ENCODE results near the gene COQ9.

The COQ9 gene

DNA sequence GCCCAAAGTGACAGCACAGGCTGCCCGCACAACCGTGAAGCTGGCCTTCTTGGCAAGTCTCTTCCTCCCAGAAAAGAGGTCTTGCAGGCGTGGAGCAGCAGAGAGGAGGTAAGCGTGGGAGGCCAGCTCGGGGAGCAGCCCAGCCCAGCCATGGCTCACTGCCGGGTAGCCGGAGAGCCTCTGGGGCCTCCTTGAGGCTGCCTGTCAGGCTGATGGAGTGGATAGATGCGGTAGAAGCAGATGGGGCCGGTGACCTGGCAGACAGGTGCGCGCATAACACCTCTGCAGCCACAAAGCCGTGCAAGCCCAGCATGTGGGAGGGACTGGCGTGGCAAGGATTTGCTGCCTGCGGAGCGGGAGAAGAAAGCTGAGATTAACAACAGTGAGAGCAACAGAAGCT, 56.1 kb downstream of the COQ9 start:
- Mint-ChIP-seq H3K27ac (no peak overlapping the region), H3K27me3 (no peaks in the 10 kb centered on the region), H3K4me1 (ENCODE audit: low read depth) (no peaks in the 10 kb centered on the region), H3K4me3 (no peak overlapping the region), H3K36me3 (ENCODE audit: low read depth) (no peaks in the 10 kb centered on the region), H3K9me3 (no peaks in the 10 kb centered on the region)

DNA sequence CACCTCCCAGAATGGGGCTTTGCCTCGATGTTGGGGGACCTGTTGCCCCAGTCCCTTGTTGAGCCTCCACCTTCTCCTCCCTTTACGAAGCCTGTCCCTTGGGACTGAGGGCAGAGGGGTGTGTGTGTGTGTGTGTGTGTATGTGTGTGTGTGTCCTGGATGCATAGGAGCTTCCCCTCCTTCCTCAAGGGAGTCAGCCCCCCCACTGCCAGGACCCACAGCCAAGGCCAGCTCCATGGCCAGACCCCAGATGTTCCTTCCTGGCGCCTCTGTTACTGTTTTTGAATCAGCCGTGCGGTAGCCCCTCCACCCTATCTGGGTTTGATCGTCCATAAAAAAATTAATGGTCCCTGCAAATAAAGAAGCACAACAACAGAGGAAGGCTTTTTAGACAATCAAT, 56.7 kb downstream of the COQ9 start:
- Mint-ChIP-seq H3K4me1 (ENCODE audit: low read depth) (no peaks in the 10 kb centered on the region), H3K4me3 (no peak overlapping the region), H3K36me3 (ENCODE audit: low read depth) (no peaks in the 10 kb centered on the region), H3K9me3 (no peaks in the 10 kb centered on the region), H3K27ac (no peak overlapping the region), H3K27me3 (no peaks in the 10 kb centered on the region)

DNA sequence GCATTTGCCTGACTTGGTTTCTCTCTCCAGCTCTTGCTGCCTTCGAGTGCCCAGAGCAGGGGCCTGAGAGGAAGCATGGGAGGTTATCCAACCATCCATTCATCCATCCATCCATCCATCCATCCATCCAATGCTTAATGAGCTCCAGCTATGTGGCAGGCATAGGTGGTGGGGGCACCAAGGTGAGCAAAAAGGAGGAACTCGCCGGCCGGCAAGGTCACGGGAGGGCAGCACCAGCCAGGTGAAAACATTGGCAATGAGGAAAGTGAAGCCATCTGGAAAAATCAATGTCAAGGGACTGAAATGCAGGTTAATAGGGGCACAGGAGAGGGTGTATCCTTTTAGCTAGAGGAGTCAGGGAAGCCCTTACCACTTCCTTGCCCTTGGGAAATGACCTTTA, 57.2 kb downstream of the COQ9 start:
- Mint-ChIP-seq H3K4me1 (ENCODE audit: low read depth) (no peaks in the 10 kb centered on the region), H3K9me3 (no peaks in the 10 kb centered on the region), H3K36me3 (ENCODE audit: low read depth) (no peaks in the 10 kb centered on the region), H3K27ac (no peak overlapping the region), H3K4me3 (no peak overlapping the region), H3K27me3 (no peaks in the 10 kb centered on the region)

DNA sequence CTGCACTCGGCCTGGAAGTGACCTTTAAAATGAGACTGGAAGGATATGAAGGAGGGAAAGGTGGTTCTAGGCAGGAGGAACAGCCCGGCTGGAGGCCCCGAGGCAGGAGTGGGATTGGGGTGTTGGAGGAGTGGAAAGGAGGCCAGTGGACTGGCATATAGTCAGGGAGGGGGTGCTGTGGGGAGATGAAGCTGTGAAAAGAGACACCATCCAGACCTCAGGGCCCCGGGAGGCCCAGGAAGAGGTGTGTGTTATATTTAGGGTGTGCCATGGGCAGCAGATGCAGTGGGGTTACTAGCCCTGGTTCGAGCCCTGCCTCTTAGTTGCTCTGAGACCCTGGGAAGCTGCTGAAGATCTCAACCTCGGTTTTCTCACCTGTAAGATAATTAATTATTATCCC, 57.9 kb downstream of the COQ9 start:
- Mint-ChIP-seq H3K9me3 (no peaks in the 10 kb centered on the region), H3K36me3 (ENCODE audit: low read depth) (no peaks in the 10 kb centered on the region), H3K4me3 (no peak overlapping the region), H3K4me1 (ENCODE audit: low read depth) (no peaks in the 10 kb centered on the region), H3K27ac (no peak overlapping the region), H3K27me3 (no peaks in the 10 kb centered on the region)

DNA sequence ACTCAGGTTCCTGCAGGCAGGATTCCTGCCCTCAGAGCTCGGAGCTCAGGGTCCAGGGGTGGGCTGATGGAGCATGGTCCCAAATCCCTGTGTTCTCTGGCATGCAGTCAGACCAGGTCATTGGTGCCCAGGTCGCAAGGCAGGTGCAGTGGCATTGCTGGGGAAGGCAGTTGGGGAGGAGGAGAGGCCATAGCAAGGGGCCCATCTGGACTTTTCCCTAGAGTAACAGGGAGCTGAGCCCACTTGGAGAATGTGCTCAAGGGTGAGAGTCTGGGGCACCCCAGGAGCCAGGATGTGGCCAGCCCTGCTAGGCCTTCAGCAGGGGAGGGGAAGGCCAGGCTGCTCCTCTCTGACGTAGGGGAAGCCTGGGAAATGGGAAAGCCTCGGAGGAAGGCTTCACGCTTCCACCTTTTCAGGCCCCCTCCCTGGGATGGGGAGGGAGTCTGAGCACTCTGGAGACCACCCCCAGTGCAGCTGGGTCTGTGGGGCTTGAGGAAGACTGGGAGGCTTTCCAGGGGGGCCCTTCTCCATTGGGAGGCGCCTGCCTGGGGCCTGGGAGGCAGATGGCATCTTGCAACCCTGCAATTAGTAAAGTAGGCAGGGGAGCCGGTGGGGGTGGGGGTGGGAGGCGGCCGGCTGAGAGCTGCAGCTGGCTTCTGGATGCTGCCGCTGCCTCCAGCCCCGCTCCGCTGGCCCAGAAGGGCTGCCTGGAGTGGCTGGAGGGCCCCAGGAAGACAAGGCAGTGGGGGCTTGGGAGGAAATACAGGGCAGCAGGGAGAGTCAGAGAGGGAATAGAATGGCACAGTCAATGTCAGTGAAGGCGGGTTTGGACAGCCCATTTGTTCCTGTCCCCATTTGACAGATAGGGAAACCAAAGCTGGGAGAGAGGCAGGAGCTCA, 60.1 kb downstream of the COQ9 start:
- H3K4me1 Mint-ChIP-seq (ENCODE audit: low read depth) = no peaks in the 10 kb centered on the region
- no peaks in the 10 kb centered on the region for H3K27me3 Mint-ChIP-seq
- H3K9me3 Mint-ChIP-seq = no peaks in the 10 kb centered on the region
- no peak overlapping the region for H3K27ac Mint-ChIP-seq
- H3K4me3 Mint-ChIP-seq = no peak overlapping the region
- H3K36me3 Mint-ChIP-seq (ENCODE audit: low read depth) = no peaks in the 10 kb centered on the region

DNA sequence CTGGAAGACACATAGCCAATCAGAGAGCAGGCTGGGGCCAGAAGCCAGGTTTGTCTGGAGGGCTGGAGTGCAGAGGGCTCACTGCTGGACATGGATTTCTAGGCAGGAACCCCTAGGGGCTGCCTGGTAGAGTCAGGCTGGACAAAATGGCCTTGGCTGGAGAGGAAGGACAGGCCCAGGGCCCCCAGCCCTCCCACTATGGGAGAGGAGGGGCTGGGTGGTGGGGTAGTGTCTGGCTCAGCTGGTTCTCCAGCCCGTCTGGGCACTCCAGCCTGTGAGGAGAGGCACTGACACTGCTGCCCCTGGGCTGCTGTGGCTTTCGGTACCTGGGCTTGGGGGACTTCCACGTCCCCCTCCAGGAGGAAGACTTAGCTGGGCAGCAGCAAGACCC, 60.8 kb downstream of the COQ9 start:
- Mint-ChIP-seq H3K4me3 (no peak overlapping the region), H3K27me3 (no peaks in the 10 kb centered on the region), H3K9me3 (no peaks in the 10 kb centered on the region), H3K27ac (no peak overlapping the region), H3K36me3 (ENCODE audit: low read depth) (no peaks in the 10 kb centered on the region), H3K4me1 (ENCODE audit: low read depth) (no peaks in the 10 kb centered on the region)

DNA sequence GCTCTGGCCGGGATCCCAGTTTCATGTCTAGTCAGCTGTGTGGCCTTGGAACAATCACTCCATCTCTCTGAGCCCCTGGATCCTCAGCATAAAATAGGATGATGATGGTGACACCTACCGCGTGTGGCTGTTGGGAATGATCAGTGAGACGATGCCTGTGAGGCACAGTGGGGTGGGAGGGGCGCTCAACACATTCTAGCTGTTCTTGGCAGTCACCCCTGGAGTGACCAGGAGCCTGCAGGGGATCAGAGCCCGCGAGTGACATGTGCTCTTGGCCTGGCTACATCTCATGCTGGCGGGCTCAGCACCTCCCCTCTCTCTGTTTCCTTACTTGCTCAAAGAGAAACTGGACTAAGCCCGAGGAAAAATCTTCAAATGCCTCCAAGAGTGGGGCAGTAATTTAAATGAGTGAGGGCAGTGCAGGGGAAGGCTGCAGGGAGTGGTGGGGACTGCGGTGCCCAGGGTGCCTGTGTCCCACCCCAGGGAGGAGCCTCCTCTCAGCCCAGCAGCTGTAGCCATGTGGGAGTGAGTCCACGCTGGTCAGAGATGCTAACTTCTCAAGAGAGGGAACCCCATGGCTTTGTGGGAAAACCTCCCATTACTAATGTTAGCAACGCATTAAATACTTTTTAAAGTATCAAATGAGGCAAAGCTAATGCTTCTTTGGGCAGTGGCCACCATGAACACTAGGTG, 62.1 kb downstream of the COQ9 start:
- H3K4me3 Mint-ChIP-seq = no peak overlapping the region
- no peaks in the 10 kb centered on the region for H3K4me1 Mint-ChIP-seq (ENCODE audit: low read depth)
- H3K27me3 Mint-ChIP-seq = no peaks in the 10 kb centered on the region
- no peaks in the 10 kb centered on the region for H3K9me3 Mint-ChIP-seq
- H3K27ac Mint-ChIP-seq = no peak overlapping the region
- H3K36me3 Mint-ChIP-seq (ENCODE audit: low read depth) = no peaks in the 10 kb centered on the region

DNA sequence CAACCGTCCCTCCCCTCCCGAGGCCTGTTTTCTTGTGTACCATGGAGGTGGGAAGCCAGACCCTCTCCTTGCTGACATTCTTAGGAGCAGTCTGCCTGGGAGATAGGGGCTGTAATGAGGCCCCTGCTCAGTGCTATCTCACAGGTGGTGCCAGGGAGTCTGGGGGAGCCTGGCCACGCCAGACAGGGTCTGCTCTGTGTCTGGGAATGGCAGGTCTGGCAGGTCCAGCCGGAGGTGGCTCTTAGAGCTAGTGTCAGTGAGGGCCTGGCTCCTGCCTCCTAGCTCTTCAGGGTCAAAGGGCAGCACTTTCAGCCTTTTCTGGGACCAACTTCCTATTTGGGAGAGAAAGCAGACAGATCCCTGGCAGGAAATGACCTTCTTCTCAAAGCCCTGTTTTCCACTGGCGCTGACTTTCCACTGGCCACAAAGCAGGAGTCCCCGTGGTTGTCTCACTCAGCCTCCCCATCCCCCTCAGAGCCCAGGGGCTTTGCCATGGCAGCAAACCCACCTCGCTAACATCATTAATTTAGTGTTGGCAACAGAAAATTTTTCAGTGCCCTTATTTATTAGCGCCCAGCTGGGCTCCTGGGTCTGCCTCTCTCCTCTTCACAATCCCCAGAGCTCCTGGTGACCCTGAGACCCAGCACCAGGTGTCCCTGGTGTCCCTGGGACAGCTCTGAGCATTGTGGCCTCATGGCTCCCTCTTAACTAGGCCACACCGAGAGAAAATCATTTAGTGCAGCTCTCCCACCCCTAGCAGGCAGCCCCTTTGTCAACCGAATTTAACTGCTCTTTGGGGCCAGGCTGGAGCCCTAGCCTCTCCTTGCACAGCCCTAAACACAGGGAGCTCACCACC, 63.0 kb downstream of the COQ9 start:
- no peaks in the 10 kb centered on the region for H3K27me3 Mint-ChIP-seq
- no peaks in the 10 kb centered on the region for H3K36me3 Mint-ChIP-seq (ENCODE audit: low read depth)
- no peak overlapping the region for H3K4me3 Mint-ChIP-seq
- H3K9me3 Mint-ChIP-seq = no peaks in the 10 kb centered on the region
- no peak overlapping the region for H3K27ac Mint-ChIP-seq
- H3K4me1 Mint-ChIP-seq (ENCODE audit: low read depth) = no peaks in the 10 kb centered on the region

Measured in stimulated activated naive CD8-positive, alpha-beta T cell treated with anti-CD3 and anti-CD28 coated beads, Interleukin-15, Interleukin-2, amounts not matched to agents 100 ng/mL and 50 ng/mL, for 24 hours (primary cell).